Measurements from ENCODE around the gene CYB5A. TPM values are rescaled to one million over a fixed set of nuclear protein-coding genes. Genes with fewer than 3 reads are reported as not detected.

Gene CYB5A
- total and polyA plus RNA-seq, 2 of the 8 experiments (the other 6 are each of a cell fraction or from before 2014, with no cell fraction given) = 154 to 195 TPM

DNA sequence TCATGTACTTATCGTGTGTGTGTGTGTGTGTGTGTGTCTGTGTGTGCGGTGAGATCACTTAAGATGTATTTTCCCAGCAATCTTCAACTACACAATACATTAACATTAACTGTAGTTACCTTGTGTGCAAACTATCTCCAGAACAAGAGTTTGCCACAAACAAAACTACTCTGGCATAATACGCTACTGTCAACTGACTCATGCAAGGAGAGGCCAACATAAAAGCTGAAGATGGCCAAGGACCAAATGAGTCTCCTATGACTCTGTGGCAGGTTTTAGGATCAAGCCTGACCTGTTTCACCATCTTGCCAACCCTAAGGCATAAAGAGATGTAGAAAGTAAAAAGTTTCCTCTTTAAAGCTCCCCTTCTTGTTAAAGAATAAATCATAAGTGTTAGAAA lies 20.1 kb downstream of the CYB5A start:
- H3K79me1 ChIP-seq (ENCODE audit: low read depth, low read length) = peaks cover 10% of the 10 kb centered on the region; the same call in 1 of the 2 replicates
- ChIA-PET CTCF (ENCODE audit: partially characterized antibody) (interaction anchor here (0.6 to 1.8 kb wide), 3 partner anchors 9 to 280 kb away, joined by 3 to 5 read pairs (median 3); no protein-coding TSS in a partner anchor), POLR2A (ENCODE audit: partially characterized antibody) (no interaction called here)
- no peak overlapping the region for H2BK20ac ChIP-seq (ENCODE audit: low read length)
- H3K4me2 ChIP-seq (ENCODE audit: insufficient read depth in 1 of 2, low read depth in 2 of 2, low read length in 2 of 2) = no peak overlapping the region
- H2AFZ ChIP-seq (ENCODE audit: low read length) = no peak overlapping the region
- no peaks in the 10 kb centered on the region for H3K27me3 ChIP-seq (replicated peaks in 1 of 4; ENCODE audit: control insufficient read depth in 3 of 4, extremely low read depth in 1 of 4, insufficient read depth in 3 of 4, low read length in 3 of 4)
- no peak overlapping the region for H4K8ac ChIP-seq (ENCODE audit: extremely low read depth, insufficient read depth, low read length)
- no peak for DNase-seq (ENCODE audit: low read depth in 1 of 2, low spot score in 2 of 2)
- no peak overlapping the region for H2AK5ac ChIP-seq (ENCODE audit: low read depth, low read length)
- H3K4me3 ChIP-seq (ENCODE audit: extremely low read depth in 1 of 4, insufficient read depth in 2 of 4, low read depth in 3 of 4, low read length in 4 of 4) = no peak overlapping the region
- no peaks in the 10 kb centered on the region for H3K23me2 ChIP-seq (ENCODE audit: low read depth, low read length)
- peaks cover 0 to 7% of the 10 kb centered on the region in 2 experiments for H4K20me1 ChIP-seq (replicated peaks in 1 of 2; ENCODE audit: control insufficient read depth in 1 of 2, insufficient read depth in 2 of 2, low read length in 2 of 2)
- 94% methylated on average over 3 of the region's 3 CpGs; no CpG with 5 or more reads in 1 of the 2 experiments for WGBS, 2 experiments (ENCODE audit: extremely low coverage in 1 of 2, insufficient coverage in 1 of 2, insufficient read length in 1 of 2, insufficient replicate concordance in 2 of 2, low coverage in 1 of 2, low lambda C conversion rate in 2 of 2, missing lambda C conversion rate in 1 of 2)
- no peak overlapping the region for H2BK5ac ChIP-seq (ENCODE audit: low read depth, low read length)
- no peak overlapping the region for H3K9ac ChIP-seq (replicated peaks in 1 of 4; ENCODE audit: extremely low read depth in 1 of 4, low read depth in 3 of 4, low read length in 3 of 4)
- no peak overlapping the region for H3K14ac ChIP-seq (ENCODE audit: insufficient read length)
- H3K18ac ChIP-seq (ENCODE audit: extremely low read depth, low read length) = no peak overlapping the region
- no peaks in the 10 kb centered on the region for H3K9me3 ChIP-seq (ENCODE audit: insufficient read depth in 2 of 2, low read depth in 1 of 2, low read length in 1 of 2)
- H2BK12ac ChIP-seq (ENCODE audit: low read depth, low read length) = no peak overlapping the region
- H3K56ac ChIP-seq (replicated peaks; ENCODE audit: insufficient read length, low read depth, low read length) = no peak overlapping the region
- peaks cover 0 to 89% of the 10 kb centered on the region in 2 experiments; a peak in 3 of 4 replicates for H3K79me2 ChIP-seq (ENCODE audit: control insufficient read depth in 1 of 2, insufficient read depth in 2 of 2, low read length in 2 of 2)
- no peak for FAIRE-seq
- H2BK120ac ChIP-seq (replicated peaks; ENCODE audit: low read depth, low read length) = no peak overlapping the region
- H3K23ac ChIP-seq (ENCODE audit: insufficient read length) = no peak overlapping the region
- peaks cover 0 to 8% (median 6%) of the 10 kb centered on the region in 4 experiments for H3K4me1 ChIP-seq (replicated peaks in 1 of 4; ENCODE audit: control insufficient read depth in 3 of 4, insufficient read depth in 4 of 4, low read length in 3 of 4)
- no peak overlapping the region for H2BK15ac ChIP-seq (ENCODE audit: low read length)
- H4K91ac ChIP-seq (replicated peaks; ENCODE audit: insufficient read length, low read length) = no peak overlapping the region
- H3K36me3 ChIP-seq (ENCODE audit: control insufficient read depth in 2 of 4, insufficient read depth in 4 of 4, low read length in 3 of 4) = no peaks in the 10 kb centered on the region
- H4K5ac ChIP-seq (ENCODE audit: insufficient read length, low read depth, low read length) = no peak overlapping the region
- H3K4ac ChIP-seq (replicated peaks; ENCODE audit: insufficient read length, low read depth, low read length) = no peak overlapping the region
- no peak overlapping the region for H3K27ac ChIP-seq (ENCODE audit: low read depth, low read length)
- TF ChIP-seq KDM5A (IDR thresholded peaks at IDR 0.05; ENCODE audit: low read length) = no peak
- no peak for TF ChIP-seq JUN (IDR thresholded peaks at IDR 0.05; ENCODE audit: low read depth, low read length)
- no peak for TF ChIP-seq POU5F1 (IDR thresholded peaks at IDR 0.05; ENCODE audit: low read depth, low read length)
- TF ChIP-seq MAFK (IDR thresholded peaks at IDR 0.05; ENCODE audit: low read depth, low read length) = no peak
- no peak for TF ChIP-seq RNF2 (IDR thresholded peaks at IDR 0.05; ENCODE audit: borderline replicate concordance, low read depth, low read length, missing control alignments, poor library complexity, severe bottlenecking)
- TF ChIP-seq RXRA (IDR thresholded peaks at IDR 0.05; ENCODE audit: insufficient read depth, low read depth, low read length) = no peak
- TF ChIP-seq, protein P1, sequence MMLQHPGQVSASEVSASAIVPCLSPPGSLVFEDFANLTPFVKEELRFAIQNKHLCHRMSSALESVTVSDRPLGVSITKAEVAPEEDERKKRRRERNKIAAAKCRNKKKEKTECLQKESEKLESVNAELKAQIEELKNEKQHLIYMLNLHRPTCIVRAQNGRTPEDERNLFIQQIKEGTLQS (IDR thresholded peaks at IDR 0.05; ENCODE audit: insufficient read depth, low read depth, low read length) = no peak
- TF ChIP-seq HDAC2 (IDR thresholded peaks at IDR 0.05; ENCODE audit: borderline replicate concordance in 1 of 2, low read depth in 2 of 2, low read length in 2 of 2) = no peak
- no peak for TF ChIP-seq BRCA1 (IDR thresholded peaks at IDR 0.05; ENCODE audit: low read depth, low read length)
- no peak for TF ChIP-seq TAF7 (optimal IDR thresholded peaks at IDR 0.05; ENCODE audit: borderline replicate concordance, low read depth, low read length)
- no peak for TF ChIP-seq RAD21 (IDR thresholded peaks at IDR 0.05 in 1 of 2, conservative IDR thresholded peaks at IDR 0.05 in 1 of 2; ENCODE audit: low read depth in 2 of 2, low read length in 2 of 2)
- no peak for TF ChIP-seq CEBPB (IDR thresholded peaks at IDR 0.05; ENCODE audit: low read depth, low read length)
- TF ChIP-seq CREB1 (IDR thresholded peaks at IDR 0.05) = no peak

Data from H1 (cell line).